ENCODE data around the gene PARL. TPM values are rescaled to one million over a fixed set of nuclear protein-coding genes. Genes with fewer than 3 reads are reported as not detected.

Gene PARL
- total and polyA plus RNA-seq, 2 of the 8 experiments (the other 6 are each of a cell fraction or from before 2014, with no cell fraction given): 62.7 to 85.0 TPM

DNA sequence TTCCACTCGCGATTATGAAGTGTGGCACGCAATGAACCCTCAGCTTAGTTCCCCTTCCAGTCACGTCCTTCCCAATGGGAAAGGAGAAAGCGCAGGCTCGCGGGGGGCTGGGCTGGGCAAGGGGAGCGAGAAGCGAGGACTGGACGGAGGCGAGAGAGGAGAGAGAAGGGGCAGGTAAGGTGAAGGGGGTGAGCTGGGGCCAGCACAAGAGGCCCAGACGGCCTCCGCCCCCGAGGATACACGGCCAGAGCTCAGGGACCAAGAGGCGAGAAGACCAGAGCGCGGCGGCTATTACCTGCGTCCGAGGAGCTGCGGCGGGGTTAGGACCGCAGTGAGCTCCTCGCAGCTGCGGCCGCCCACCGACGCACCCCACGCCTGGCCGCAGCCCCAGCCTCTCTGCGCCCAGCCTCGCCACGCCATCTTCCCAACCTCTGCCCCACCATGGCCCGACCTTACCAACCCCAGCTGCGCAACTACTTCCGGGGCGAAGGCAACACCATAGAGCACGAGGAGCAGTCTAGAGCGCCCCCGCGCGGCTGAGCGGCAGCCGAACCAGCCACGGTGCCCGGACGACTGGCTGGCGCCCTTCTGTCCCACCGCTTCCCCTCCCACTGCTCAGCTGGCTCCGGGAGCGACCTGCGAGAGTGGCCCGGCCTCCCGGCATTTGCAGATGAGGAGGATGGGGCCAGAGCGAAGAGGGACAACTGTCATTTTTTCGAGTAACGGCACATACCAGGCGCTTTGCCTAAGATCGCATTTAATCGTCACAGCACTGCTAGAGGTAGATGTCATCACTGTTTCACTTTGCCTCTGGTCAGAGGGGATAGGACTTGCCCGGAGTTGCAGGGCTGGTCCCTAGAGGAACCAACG is at the start of gene PARL (continued):
- peak; percentile 98 for TF ChIP-seq PHF8 (conservative IDR thresholded peaks at IDR 0.05; ENCODE audit: low read depth, low read length)
- peak; percentile 86 to 98; a peak in 3 of 4 replicates for TF ChIP-seq SIN3A (conservative IDR thresholded peaks at IDR 0.05 in 1 of 2, IDR thresholded peaks at IDR 0.05 in 1 of 2; ENCODE audit: low read depth in 1 of 2, low read length in 2 of 2)
- TF ChIP-seq, protein P1, sequence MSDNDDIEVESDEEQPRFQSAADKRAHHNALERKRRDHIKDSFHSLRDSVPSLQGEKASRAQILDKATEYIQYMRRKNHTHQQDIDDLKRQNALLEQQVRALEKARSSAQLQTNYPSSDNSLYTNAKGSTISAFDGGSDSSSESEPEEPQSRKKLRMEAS (IDR thresholded peaks at IDR 0.05): peak; percentile 98
- TF ChIP-seq SUZ12 (IDR thresholded peaks at IDR 0.05; ENCODE audit: low read length): no peak
- no peak for TF ChIP-seq SIX5 (IDR thresholded peaks at IDR 0.05; ENCODE audit: low read depth, low read length)
- TF ChIP-seq JUN (IDR thresholded peaks at IDR 0.05; ENCODE audit: low read depth, low read length): no peak
- TF ChIP-seq, protein P2, sequence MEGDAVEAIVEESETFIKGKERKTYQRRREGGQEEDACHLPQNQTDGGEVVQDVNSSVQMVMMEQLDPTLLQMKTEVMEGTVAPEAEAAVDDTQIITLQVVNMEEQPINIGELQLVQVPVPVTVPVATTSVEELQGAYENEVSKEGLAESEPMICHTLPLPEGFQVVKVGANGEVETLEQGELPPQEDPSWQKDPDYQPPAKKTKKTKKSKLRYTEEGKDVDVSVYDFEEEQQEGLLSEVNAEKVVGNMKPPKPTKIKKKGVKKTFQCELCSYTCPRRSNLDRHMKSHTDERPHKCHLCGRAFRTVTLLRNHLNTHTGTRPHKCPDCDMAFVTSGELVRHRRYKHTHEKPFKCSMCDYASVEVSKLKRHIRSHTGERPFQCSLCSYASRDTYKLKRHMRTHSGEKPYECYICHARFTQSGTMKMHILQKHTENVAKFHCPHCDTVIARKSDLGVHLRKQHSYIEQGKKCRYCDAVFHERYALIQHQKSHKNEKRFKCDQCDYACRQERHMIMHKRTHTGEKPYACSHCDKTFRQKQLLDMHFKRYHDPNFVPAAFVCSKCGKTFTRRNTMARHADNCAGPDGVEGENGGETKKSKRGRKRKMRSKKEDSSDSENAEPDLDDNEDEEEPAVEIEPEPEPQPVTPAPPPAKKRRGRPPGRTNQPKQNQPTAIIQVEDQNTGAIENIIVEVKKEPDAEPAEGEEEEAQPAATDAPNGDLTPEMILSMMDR (IDR thresholded peaks at IDR 0.05; ENCODE audit: control extremely low read depth in 1 of 3, insufficient read depth in 1 of 3, low read depth in 1 of 3, low read length in 3 of 3): peak; percentile 88 to 98 (median 92)

Data from H1 (cell line).